ENCODE measurements around the gene MTHFD2L. TPM values are rescaled to one million over a fixed set of nuclear protein-coding genes. Genes with fewer than 3 reads are reported as not detected.

MTHFD2L gene
- total and polyA plus RNA-seq, 7 donors: 6.8 to 27.1 (median 16.2) TPM

DNA sequence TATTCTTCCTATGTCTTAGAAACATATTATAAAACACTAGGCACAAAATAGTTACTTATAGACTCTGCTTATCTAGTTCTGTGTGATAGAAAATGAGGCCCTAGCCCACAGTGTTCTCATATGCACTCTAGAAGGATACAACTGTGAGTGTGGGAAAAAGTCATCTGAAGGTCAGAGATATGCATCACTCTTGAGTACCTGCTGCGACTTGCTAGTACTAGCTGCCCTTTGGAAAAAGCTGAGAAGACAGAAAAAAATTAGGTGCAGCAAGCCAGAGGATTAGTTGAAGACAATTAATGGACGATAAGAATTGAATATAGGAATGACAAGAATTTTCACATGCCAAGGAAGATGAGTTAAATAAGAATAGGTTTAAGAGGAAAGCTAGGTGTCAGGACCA is 61.3 kb downstream of the MTHFD2L start:
- Histone ChIP-seq H3K27ac (no peak overlapping the region), H3K9me3 (no peaks in the 10 kb centered on the region), H3K27me3 (no peaks in the 10 kb centered on the region), H3K4me3 (no peak overlapping the region), H3K36me3 (no peaks in the 10 kb centered on the region), H3K4me1 (no peaks in the 10 kb centered on the region)
- TF ChIP-seq POLR2A (IDR thresholded peaks at IDR 0.05): no peak
- no peak for TF ChIP-seq EP300 (IDR thresholded peaks at IDR 0.05)
- TF ChIP-seq POLR2AphosphoS5 (IDR thresholded peaks at IDR 0.05): no peak
- TF ChIP-seq, protein P1, sequence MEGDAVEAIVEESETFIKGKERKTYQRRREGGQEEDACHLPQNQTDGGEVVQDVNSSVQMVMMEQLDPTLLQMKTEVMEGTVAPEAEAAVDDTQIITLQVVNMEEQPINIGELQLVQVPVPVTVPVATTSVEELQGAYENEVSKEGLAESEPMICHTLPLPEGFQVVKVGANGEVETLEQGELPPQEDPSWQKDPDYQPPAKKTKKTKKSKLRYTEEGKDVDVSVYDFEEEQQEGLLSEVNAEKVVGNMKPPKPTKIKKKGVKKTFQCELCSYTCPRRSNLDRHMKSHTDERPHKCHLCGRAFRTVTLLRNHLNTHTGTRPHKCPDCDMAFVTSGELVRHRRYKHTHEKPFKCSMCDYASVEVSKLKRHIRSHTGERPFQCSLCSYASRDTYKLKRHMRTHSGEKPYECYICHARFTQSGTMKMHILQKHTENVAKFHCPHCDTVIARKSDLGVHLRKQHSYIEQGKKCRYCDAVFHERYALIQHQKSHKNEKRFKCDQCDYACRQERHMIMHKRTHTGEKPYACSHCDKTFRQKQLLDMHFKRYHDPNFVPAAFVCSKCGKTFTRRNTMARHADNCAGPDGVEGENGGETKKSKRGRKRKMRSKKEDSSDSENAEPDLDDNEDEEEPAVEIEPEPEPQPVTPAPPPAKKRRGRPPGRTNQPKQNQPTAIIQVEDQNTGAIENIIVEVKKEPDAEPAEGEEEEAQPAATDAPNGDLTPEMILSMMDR (IDR thresholded peaks at IDR 0.05): no peak
- WGBS, 2 donors: 84 to 86% methylated on average over 2 of the region's 2 CpGs
- DNase-seq: no peak
- intact Hi-C loops (cut with DNase I): no loop called here

DNA sequence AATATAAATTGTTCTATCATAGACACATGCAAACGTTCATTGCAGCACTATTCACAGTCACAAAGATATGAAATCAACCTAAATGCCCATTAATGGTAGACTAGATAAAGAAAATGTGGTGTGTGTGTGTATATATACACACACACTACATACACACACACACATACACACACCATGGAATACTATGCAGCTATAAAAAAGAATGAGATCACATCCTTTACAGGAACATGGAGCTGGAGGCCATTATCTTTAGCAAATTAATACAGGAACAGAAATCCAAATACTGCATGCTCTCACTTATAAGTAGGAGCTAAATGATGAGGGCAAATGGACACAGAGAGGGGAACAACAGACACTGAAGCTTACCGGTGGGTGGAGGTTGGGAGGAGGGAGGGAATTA is 65.2 kb downstream of the MTHFD2L start:
- H3K36me3 ChIP-seq: no peaks in the 10 kb centered on the region
- no peak for DNase-seq
- no peaks in the 10 kb centered on the region for H3K9me3 ChIP-seq
- no peak overlapping the region for H3K4me3 ChIP-seq
- no peaks in the 10 kb centered on the region for H3K27me3 ChIP-seq
- no peaks in the 10 kb centered on the region for H3K4me1 ChIP-seq
- H3K27ac ChIP-seq: no peak overlapping the region
- WGBS, 2 donors: 93 to 98% methylated on average over 2 of the region's 2 CpGs
- no peak for TF ChIP-seq POLR2A (IDR thresholded peaks at IDR 0.05)
- no peak for TF ChIP-seq EP300 (IDR thresholded peaks at IDR 0.05)
- TF ChIP-seq, protein P1 (IDR thresholded peaks at IDR 0.05): no peak
- no peak for TF ChIP-seq POLR2AphosphoS5 (IDR thresholded peaks at IDR 0.05)
- intact Hi-C loops (cut with DNase I): no loop called here

DNA sequence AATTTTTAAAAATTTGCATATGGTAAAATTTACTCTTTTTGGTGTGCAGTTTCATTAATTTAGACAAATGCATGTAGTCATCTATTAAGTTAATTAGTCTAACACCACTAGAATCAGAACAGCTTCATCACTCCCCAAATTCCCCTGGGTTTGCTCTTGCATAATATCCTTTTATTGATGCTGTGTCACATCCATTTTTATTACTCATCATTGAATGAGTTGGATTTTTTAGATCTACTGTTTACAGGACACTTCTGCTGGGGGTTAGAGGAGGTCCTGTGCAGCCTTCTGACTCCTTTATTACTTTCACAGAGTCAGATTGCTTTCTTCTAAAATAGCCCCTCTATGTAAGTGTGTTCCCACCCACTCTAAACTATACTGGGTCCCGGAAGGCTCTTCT is 65.9 kb downstream of the MTHFD2L start:
- H3K4me1 ChIP-seq: no peaks in the 10 kb centered on the region

DNA sequence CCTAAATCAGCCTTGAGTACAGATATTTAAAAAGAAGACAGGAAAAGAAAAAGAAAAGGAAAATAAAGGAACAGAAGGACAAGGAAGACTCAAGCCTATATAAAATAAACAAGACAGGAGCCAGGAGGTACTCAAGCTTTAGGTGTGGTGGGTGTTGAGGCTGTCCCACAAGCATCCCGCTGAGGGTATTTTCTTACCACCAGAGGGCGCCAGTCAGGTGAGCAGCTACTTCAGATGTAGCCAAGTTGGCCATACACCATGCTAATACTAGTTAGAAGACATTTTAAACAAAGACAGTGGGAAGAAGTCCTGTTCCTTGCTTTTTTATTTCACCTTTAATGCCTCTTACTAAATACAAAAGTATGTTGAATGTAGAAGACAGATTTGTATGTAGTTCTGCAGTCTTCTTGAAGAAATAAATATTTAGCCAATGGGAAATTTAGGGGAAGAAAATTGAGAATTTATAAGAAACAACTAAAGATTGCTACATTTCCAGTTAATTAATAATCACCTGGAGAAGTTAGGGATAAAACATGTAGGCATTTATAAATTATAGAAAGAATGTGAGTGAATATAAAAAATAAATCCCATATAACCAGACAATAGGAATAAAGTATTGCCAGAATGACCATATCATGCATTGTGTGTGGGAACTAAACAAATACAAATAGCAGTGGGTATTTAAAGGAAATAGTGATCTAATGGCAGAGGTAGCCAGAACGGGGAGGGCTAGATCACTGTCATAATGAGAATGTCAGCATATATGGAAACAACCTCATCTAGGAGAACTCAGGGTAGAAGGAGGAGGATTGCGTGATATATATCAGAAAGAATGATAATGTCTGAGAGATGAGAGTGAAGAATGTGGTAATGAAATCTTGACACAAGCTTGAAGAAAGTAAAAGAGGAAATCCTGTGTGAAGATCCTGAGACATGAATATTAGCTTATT is 71.0 kb downstream of the MTHFD2L start:
- no peaks in the 10 kb centered on the region for H3K36me3 ChIP-seq
- no peaks in the 10 kb centered on the region for H3K4me1 ChIP-seq
- H3K27me3 ChIP-seq: no peaks in the 10 kb centered on the region
- DNase-seq: peak; percentile 71
- 43 to 48% methylated on average over 4 of the region's 4 CpGs for WGBS, 2 donors
- intact Hi-C loops (cut with DNase I): no loop called here
- H3K9me3 ChIP-seq: no peaks in the 10 kb centered on the region
- H3K27ac ChIP-seq: no peak overlapping the region
- TF ChIP-seq POLR2AphosphoS5 (IDR thresholded peaks at IDR 0.05) (no peak), EP300 (IDR thresholded peaks at IDR 0.05) (no peak), POLR2A (IDR thresholded peaks at IDR 0.05) (no peak)
- TF ChIP-seq, protein P1 (IDR thresholded peaks at IDR 0.05): peak in 3 of 4 experiments; percentile 33 to 49 (median 48)
- H3K4me3 ChIP-seq: no peak overlapping the region

More for the DNA sequence above, 65.9 kb downstream of the MTHFD2L start:
- 93 to 98% methylated on average over 1 of the region's 1 CpG for WGBS, 2 donors
- intact Hi-C loops (cut with DNase I): no loop called here
- Histone ChIP-seq H3K27ac (no peak overlapping the region), H3K4me3 (no peak overlapping the region), H3K27me3 (no peaks in the 10 kb centered on the region), H3K36me3 (no peaks in the 10 kb centered on the region), H3K9me3 (no peaks in the 10 kb centered on the region)
- TF ChIP-seq EP300 (IDR thresholded peaks at IDR 0.05) (no peak), POLR2AphosphoS5 (IDR thresholded peaks at IDR 0.05) (no peak), POLR2A (IDR thresholded peaks at IDR 0.05) (no peak)
- TF ChIP-seq, protein P1 (IDR thresholded peaks at IDR 0.05): no peak
- no peak for DNase-seq
